BLaER1 treated with 17β-estradiol and CSF1 and Interleukin-3, amounts not matched to agents 10 nM and 100 nM (cell line): Measurements from ENCODE around the gene CTNNA3.

Experiments used
- H3K27ac ChIP-seq, 11 experiments: shearing (Covaris generic); formaldehyde crosslinking; 2 replicates each; pipeline ENCODE4 v1.8.1; 2022
- H3K27me3 ChIP-seq, 11 experiments: shearing (Covaris generic); formaldehyde crosslinking; 2 replicates each; pipeline ENCODE4 v1.8.1; 2022
- H3K36me3 ChIP-seq, 11 experiments: shearing (Covaris generic); formaldehyde crosslinking; 2 replicates each; pipeline ENCODE4 v1.8.1; 2022
- H3K4me1 ChIP-seq, 10 experiments: shearing (Covaris generic); formaldehyde crosslinking; 2 replicates each; pipeline ENCODE4 v1.8.1; 2022
- H3K4me2 ChIP-seq, 11 experiments: shearing (Covaris generic); formaldehyde crosslinking; 2 replicates each; pipeline ENCODE4 v1.8.1; 2022
- H3K4me3 ChIP-seq, 10 experiments: shearing (Covaris generic); formaldehyde crosslinking; 2 replicates each; pipeline ENCODE4 v1.8.1; 2022
- H3K9ac ChIP-seq, 11 experiments: shearing (Covaris generic); formaldehyde crosslinking; 2 replicates each; pipeline ENCODE4 v1.8.1; 2022
- H3K9me3 ChIP-seq, 11 experiments: shearing (Covaris generic); formaldehyde crosslinking; replicated peaks in 1 of 11; 2 replicates each; pipeline ENCODE4 v1.8.1; 2022
- H4K20me1 ChIP-seq, 11 experiments: shearing (Covaris generic); formaldehyde crosslinking; 2 replicates each; pipeline ENCODE4 v1.8.1; 2022
- Cebpa-rat ChIP-seq, 11 experiments: shearing (Covaris generic); IDR thresholded peaks; 2 replicates each; pipeline ENCODE4 v1.8.1; 2022

CTNNA3 gene

DNA sequence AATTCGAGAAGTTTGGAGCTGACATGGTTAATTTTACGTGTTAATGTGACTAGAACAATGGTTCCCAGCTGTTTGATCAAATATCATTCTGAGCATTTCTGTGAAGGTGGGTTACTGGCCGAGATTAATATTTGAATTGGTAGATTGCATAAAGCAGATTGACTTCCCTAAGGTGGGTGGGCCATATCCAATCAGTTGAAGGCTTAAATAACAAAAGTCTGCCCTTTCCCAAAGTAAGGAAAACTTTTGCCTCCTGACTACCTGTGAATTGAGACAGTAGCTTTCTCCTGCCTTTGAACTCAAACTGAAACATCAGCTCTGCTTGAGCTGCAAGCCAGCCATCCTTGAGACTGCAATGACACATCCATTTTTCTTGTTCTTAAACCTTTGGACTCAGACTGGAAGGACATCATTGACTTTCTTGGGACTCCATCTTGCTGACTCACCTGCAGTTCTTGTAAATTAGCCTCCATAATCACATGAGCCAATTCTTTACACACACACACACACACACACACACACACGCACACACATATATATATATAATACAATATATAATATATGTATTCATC lies 833.2 kb downstream of the CTNNA3 start:
- no peak for TF ChIP-seq Cebpa-rat (IDR thresholded peaks at IDR 0.05)
- no peaks in the 10 kb centered on the region for H3K4me1 ChIP-seq
- H3K4me2 ChIP-seq, result no peak overlapping the region
- no peak overlapping the region for H3K4me3 ChIP-seq
- no peaks in the 10 kb centered on the region for H3K36me3 ChIP-seq
- H3K27me3 ChIP-seq, result no peaks in the 10 kb centered on the region
- H4K20me1 ChIP-seq, result no peaks in the 10 kb centered on the region
- H3K9me3 ChIP-seq, result no peaks in the 10 kb centered on the region
- no peak overlapping the region for H3K9ac ChIP-seq
- no peak overlapping the region for H3K27ac ChIP-seq

DNA sequence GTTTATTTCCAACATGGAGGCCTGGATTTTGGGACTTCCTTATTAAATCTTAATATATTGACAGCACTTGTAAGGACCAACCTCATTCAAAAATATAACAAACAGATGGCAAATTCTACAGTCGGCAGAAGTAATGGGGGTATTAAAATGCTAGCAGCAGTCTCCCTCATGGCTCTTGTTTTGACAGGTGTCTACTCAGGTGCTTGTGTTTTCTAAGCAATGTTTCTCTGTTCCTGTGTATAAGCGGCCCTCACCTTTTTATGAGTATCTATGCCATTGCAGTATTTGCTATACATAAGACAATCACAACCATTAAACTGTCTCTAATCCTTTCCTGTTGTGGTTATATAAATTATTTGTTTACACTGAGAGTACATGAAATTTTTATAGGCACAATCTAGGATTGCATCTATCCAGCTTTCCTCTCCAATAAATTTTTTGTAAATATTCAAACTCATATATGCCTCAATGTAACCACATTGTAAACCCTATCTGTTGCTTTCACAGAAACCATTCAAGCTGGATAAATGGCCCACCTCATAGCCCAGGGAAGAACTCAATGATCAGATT lies 835.5 kb downstream of the CTNNA3 start:
- H3K4me2 ChIP-seq, result no peak overlapping the region
- H3K4me3 ChIP-seq, result no peak overlapping the region
- no peak overlapping the region for H3K27ac ChIP-seq
- H3K36me3 ChIP-seq, result no peaks in the 10 kb centered on the region
- H4K20me1 ChIP-seq, result no peaks in the 10 kb centered on the region
- H3K9ac ChIP-seq, result no peak overlapping the region
- H3K9me3 ChIP-seq, result no peaks in the 10 kb centered on the region
- no peaks in the 10 kb centered on the region for H3K4me1 ChIP-seq
- no peak for TF ChIP-seq Cebpa-rat (IDR thresholded peaks at IDR 0.05)
- no peaks in the 10 kb centered on the region for H3K27me3 ChIP-seq

DNA sequence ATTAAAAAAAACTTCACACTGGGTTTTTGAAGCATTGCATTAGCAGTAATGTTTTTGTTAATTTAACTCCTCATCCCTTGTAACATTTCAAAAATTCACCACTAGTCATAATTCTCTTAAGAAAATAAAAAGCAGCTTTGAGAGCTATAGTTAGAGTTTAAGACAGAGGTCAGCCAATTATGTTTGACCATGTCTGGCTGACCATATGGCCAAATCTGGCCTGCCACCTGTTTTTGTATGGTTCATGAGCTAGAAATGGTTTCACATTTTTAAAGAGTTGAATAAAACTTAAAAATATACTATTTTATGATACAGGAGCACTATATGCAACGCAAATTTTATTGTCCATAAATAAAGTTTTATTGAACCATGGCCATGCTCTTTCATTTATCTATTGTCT lies 843.2 kb downstream of the CTNNA3 start:
- H3K9ac ChIP-seq, result no peak overlapping the region
- H3K4me2 ChIP-seq, result no peak overlapping the region
- no peaks in the 10 kb centered on the region for H3K36me3 ChIP-seq
- H3K27me3 ChIP-seq, result no peaks in the 10 kb centered on the region
- no peaks in the 10 kb centered on the region for H3K9me3 ChIP-seq
- no peak for TF ChIP-seq Cebpa-rat (IDR thresholded peaks at IDR 0.05)
- H3K27ac ChIP-seq, result no peak overlapping the region
- no peaks in the 10 kb centered on the region for H3K4me1 ChIP-seq
- H3K4me3 ChIP-seq, result no peak overlapping the region
- H4K20me1 ChIP-seq, result no peaks in the 10 kb centered on the region

DNA sequence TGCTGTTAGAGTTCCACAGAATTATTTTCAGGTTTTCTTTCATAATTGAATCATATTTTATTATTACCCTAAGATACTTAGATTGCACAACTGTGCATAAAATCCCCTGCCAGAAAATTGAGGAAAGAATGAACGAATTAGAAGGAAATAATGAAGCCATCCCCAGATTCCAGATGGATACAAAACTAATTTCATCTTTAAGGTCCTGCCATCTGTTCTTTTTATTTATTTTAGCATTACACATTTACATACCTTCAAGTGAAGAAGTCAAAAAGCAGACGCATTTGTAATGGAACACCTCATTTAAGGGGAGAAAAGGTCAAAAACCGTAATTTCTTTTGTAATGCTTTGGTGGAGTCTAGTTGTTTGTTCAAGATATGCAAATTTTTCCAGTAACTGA lies 847.1 kb downstream of the CTNNA3 start:
- Histone ChIP-seq H3K4me1 (no peaks in the 10 kb centered on the region), H3K4me3 (no peak overlapping the region), H3K27ac (no peak overlapping the region), H3K36me3 (no peaks in the 10 kb centered on the region), H3K9me3 (no peaks in the 10 kb centered on the region), H3K9ac (no peak overlapping the region), H4K20me1 (no peaks in the 10 kb centered on the region), H3K27me3 (no peaks in the 10 kb centered on the region), H3K4me2 (no peak overlapping the region)
- TF ChIP-seq Cebpa-rat (IDR thresholded peaks at IDR 0.05), result no peak

DNA sequence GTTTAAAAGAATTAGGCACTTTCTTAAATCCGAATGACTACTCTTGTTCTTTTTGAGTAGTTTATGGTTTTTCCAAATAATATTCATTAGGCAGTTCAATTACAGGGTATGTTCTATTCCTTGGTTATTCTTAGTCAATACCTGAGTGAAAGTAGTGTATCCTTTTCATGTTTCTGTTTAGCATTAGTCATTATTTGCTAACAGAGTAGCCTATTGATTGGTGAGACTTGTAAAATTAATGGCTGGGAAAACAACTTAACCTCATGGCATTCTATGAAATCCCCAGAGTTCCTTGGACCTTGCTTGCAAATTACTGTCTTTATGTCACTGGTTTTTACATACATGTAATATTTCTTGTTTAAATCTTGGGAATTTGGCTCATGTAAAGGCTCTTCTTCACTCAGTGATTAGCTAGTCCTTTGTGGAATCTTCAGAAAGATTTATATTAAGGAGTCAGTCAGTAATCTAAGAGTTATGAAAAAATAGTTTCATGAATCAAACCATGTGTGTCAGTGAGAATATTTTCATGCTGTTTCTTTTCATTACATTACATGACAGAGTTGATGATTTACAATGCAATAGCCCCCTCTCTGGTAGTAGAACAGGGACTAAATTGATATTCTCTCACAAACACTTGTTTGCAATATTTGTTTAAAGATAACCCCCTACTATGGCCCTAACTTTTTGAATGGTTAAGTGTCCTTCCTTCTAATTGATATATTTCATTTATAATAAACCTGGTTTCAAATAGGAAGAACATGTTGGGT lies 851.6 kb downstream of the CTNNA3 start:
- Histone ChIP-seq H3K4me1 (no peaks in the 10 kb centered on the region), H3K9ac (no peak overlapping the region), H3K4me3 (no peak overlapping the region), H3K4me2 (no peak overlapping the region), H3K36me3 (no peaks in the 10 kb centered on the region), H3K27me3 (no peaks in the 10 kb centered on the region), H3K27ac (no peak overlapping the region), H3K9me3 (no peaks in the 10 kb centered on the region), H4K20me1 (no peaks in the 10 kb centered on the region)
- TF ChIP-seq Cebpa-rat (IDR thresholded peaks at IDR 0.05), result no peak

DNA sequence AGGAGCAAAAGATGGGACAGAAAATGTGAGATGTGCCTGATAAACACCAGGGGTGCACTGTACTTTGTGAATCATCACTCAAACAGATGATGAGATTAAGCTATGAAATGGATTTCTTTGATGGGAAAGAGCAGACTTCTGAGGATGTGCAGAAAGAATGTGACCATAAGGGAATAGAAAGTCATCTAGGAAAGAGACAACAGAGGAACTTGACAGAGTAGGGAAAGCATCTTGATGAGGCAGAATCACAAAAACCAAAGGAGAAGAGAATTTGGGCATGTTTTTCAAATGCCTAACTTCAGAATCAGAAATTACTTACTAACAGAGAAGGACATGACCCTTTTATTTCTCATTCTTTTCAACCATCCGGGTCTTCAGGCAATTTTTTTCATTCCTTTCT lies 852.6 kb downstream of the CTNNA3 start:
- TF ChIP-seq Cebpa-rat (IDR thresholded peaks at IDR 0.05), result no peak
- no peak overlapping the region for H3K4me3 ChIP-seq
- H3K9me3 ChIP-seq, result no peaks in the 10 kb centered on the region
- no peak overlapping the region for H3K9ac ChIP-seq
- H3K4me1 ChIP-seq, result no peaks in the 10 kb centered on the region
- H3K4me2 ChIP-seq, result no peak overlapping the region
- H3K27ac ChIP-seq, result no peak overlapping the region
- H4K20me1 ChIP-seq, result no peaks in the 10 kb centered on the region
- H3K36me3 ChIP-seq, result no peaks in the 10 kb centered on the region
- H3K27me3 ChIP-seq, result no peaks in the 10 kb centered on the region

DNA sequence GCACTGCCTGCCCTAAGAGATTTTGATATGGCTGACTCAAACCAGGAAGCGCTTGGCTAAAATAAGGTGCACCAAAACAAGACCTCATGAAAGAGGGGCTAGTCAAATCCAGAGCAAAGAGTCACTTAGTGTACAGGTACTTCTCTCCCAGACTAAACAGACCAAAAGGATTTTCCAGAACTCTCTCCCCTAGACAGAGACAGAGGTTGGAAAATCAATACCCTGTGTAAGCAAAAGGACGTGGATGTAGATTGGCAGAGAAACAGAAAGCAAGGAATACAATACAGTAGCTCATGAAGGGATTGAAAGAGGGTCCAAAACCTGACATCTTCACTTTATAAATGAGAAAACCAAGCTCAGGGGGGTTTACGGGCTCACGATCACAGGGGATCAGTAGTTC lies 853.1 kb downstream of the CTNNA3 start:
- Histone ChIP-seq H3K27me3 (no peaks in the 10 kb centered on the region), H3K36me3 (no peaks in the 10 kb centered on the region)

DNA sequence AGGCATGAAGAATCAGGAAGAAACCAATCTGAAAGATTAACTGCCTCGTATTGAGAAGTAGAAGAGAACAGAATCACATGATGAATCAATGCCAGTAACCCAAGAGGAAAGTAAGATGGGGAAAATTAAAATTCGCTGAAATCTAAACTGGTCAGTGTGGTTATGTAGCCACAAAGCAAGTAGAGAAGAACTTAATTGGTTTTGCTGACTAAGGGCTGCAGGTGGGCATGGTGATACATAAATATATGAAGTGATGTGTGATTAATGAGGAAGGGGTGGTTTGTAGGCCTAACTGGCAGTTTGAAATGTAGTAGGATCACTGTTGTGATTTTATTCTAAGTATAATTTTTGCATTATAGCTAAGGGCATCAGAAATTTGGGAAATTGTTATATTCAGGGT lies 853.6 kb downstream of the CTNNA3 start:
- Histone ChIP-seq H3K27ac (no peak overlapping the region), H3K4me1 (no peaks in the 10 kb centered on the region), H3K9me3 (no peaks in the 10 kb centered on the region), H3K4me3 (no peak overlapping the region), H3K36me3 (no peaks in the 10 kb centered on the region), H3K4me2 (no peak overlapping the region), H4K20me1 (no peaks in the 10 kb centered on the region), H3K27me3 (no peaks in the 10 kb centered on the region), H3K9ac (no peak overlapping the region)
- TF ChIP-seq Cebpa-rat (IDR thresholded peaks at IDR 0.05), result no peak

More for the DNA sequence above, 853.1 kb downstream of the CTNNA3 start:
- TF ChIP-seq Cebpa-rat (IDR thresholded peaks at IDR 0.05), result no peak
- Histone ChIP-seq H3K4me3 (no peak overlapping the region), H3K9ac (no peak overlapping the region), H3K4me1 (no peaks in the 10 kb centered on the region), H3K9me3 (no peaks in the 10 kb centered on the region), H3K4me2 (no peak overlapping the region), H4K20me1 (no peaks in the 10 kb centered on the region), H3K27ac (no peak overlapping the region)

DNA sequence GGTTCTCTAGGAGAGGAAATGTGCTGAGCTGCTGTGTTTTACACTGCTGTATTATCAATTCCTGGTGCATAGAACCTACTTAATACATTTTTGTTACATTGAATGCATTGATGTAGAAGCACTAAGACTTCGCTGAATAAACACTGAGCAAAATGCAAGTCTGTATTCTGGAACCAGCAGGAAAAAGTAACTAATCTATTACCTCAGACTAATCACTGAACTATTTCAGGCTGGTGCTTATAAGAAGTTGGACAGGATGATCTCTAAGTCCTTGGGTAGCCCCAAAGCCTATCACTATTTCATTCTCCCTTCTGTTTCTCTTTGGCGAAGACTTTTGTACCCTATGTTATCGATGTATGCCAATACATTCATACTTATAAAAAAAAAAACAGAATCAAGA lies 857.3 kb downstream of the CTNNA3 start:
- Histone ChIP-seq H3K4me2 (no peak overlapping the region), H3K9me3 (no peaks in the 10 kb centered on the region), H3K9ac (no peak overlapping the region), H4K20me1 (no peaks in the 10 kb centered on the region), H3K4me1 (peaks cover 0 to 4% (median 0%) of the 10 kb centered on the region in 10 experiments; a peak in 3 of 20 replicates), H3K27ac (no peak overlapping the region), H3K4me3 (no peak overlapping the region), H3K27me3 (no peaks in the 10 kb centered on the region), H3K36me3 (no peaks in the 10 kb centered on the region)
- no peak for TF ChIP-seq Cebpa-rat (IDR thresholded peaks at IDR 0.05)

DNA sequence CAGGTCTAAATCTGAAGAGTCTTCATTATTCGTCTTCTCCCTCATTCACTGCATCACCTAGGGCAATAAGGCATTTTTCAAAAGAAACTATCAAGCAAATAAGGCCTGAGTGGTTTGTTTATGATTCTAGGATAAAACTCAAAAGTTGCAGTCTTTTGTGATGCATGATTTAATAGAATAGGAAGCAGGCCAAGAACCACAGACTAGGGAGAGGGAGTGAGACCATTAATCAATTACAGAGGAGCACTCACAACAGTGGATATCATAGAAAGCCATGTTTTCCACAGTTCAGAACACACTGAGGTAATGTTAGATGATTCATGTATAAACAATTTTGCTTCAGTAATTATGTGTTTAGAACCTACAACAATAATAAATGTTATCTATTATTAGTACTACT lies 858.0 kb downstream of the CTNNA3 start:
- no peaks in the 10 kb centered on the region for H3K27me3 ChIP-seq
- H3K36me3 ChIP-seq, result no peaks in the 10 kb centered on the region
- no peaks in the 10 kb centered on the region for H3K9me3 ChIP-seq
- no peak overlapping the region for H3K4me2 ChIP-seq
- TF ChIP-seq Cebpa-rat (IDR thresholded peaks at IDR 0.05), result no peak
- H4K20me1 ChIP-seq, result no peaks in the 10 kb centered on the region
- no peak overlapping the region for H3K27ac ChIP-seq
- H3K4me3 ChIP-seq, result no peak overlapping the region
- no peak overlapping the region for H3K9ac ChIP-seq
- H3K4me1 ChIP-seq, result peaks cover 0 to 4% (median 0%) of the 10 kb centered on the region in 10 experiments; a peak in 3 of 20 replicates
